Right lobe of liver (tissue), 6 donors: ENCODE data around the gene WDR90. TPM values are rescaled to one million over a fixed set of nuclear protein-coding genes. Genes with fewer than 3 reads are reported as not detected.

ENCODE experiments used
- ATAC-seq, 4 donors: fragments of 200-7000 bp; cut with Tn5 transposase; one replicate each; pipeline ENCODE4 v1.9.1; 2020; ENCODE audit warnings: mild to moderate bottlenecking in 4 of 4, moderate library complexity in 4 of 4
- DNase-seq, 3 donors: peaks; one replicate each; pipeline ENCODE4 v3.0.0-alpha.2; 2020
- H3K27ac ChIP-seq, 3 donors: fragments of 200-600 bp; one replicate each; pipeline ENCODE4 v1.8.0; 2022
- H3K27me3 ChIP-seq, 2 donors: fragments of 200-600 bp; one replicate each; pipeline ENCODE4 v1.8.0; 2022
- H3K36me3 ChIP-seq, 4 donors: fragments of 200-600 bp; sonication (generic) in 1 of 4; one replicate each; pipeline versions ENCODE4 v1.5.1 to v1.8.0; 2017 to 2022; ENCODE audit warnings: control low read depth in 1 of 4
- H3K4me1 ChIP-seq, 4 donors: fragments of 200-600 bp; sonication (generic) in 1 of 4; one replicate each; pipeline versions ENCODE4 v1.5.1 to v1.8.0; 2017 to 2022; ENCODE audit warnings: control low read depth in 1 of 4
- H3K4me3 ChIP-seq, 3 donors: fragments of 200-600 bp; one replicate each; pipeline ENCODE4 v1.8.0; 2022
- H3K9me3 ChIP-seq, 4 donors: fragments of 200-600 bp; sonication (generic) in 1 of 4; one replicate each; pipeline versions ENCODE4 v1.5.1 to v1.8.0; 2017 to 2022; ENCODE audit warnings: control low read depth in 1 of 4
- POLR2A ChIP-seq: fragments of 450-650 bp; IDR thresholded peaks from one replicate; pipeline ENCODE4 v1.6.1; 2017; ENCODE audit warnings: antibody characterized with exemption, mild to moderate bottlenecking
- WGBS: methylation state at CpG from one replicate; pipeline ENCODE4 v1.1.6; 2018; ENCODE audit warnings: low coverage, low lambda C conversion rate; ENCODE audit not compliant: insufficient coverage; ENCODE audit errors: missing lambda C conversion rate; 5-methylcytosine and 5-hydroxymethylcytosine counted together
- intact Hi-C, 2 donors: fragments of 100-400 bp; cut with DNase I; formaldehyde crosslinking; loops; one replicate each; pipeline versions ENCODE4 v1.11.2 to v1.14.1; 2022
- total RNA-seq, 6 experiments: library from RNA; depleted of rRNA in 2 of 6; stranded (reverse); fragments of >200 nt in 2 of 6; fragmentation: NEBNext Ultra II Directional in 3 of 6; extraction: Animal tissue kit (Norgen Biotek cat#: 25700) in 3 of 6; gene quantifications; one replicate each; pipeline versions ENCODE4 v1.1.0 to v1.2.4, GENCODE V29; 2016 to 2023
- TF ChIP-seq, protein P1 (sequence below), 4 donors: fragments of 200-600 bp in 3 of 4; fragments of 450-650 bp in 1 of 4; IDR thresholded peaks; one replicate each; pipeline versions ENCODE4 v1.5.1 to v1.8.0; 2016 to 2022; ENCODE audit warnings: antibody characterized with exemption in 4 of 4, mild to moderate bottlenecking in 2 of 4
- donor health status: DM: no; HTN: yes; CAD: no.
- donor health status: DM: no; HTN: no; CAD: no.
- donor health status: DM: no; HTN: no; CAD: no.
- donor health status: DM: no; HTN: yes; CAD: no.
- donor health status: DM: no; HTN: yes; CAD: no.

WDR90 gene
- total RNA-seq, 6 experiments from 2014 or later: 7.2 to 18.1 (median 11.8) TPM

DNA sequence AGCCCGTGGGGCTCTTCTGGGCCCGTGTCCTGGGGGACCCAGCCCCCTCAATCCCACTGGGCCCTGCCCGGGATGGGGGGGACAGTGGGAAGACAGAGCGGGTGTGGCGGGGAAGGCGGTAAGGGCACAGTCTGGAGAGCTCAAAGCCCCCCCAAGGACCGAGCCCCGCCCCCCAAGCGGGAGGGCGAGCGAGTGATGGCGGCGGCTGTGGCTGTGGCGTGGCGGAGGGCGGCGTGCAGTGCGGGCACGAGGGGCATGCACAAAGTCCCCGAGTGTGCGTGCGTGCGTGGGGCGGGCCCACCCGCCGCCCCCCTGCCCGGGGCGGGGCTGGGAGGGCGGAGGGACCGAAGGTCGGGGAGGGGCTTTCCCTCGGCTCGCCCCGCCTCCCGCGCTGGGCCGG is 44.6 kb downstream of the WDR90 start:
- Histone ChIP-seq H3K9me3 (no peaks in the 10 kb centered on the region), H3K36me3 (no peaks in the 10 kb centered on the region), H3K27me3 (peaks cover 0 to 10% of the 10 kb centered on the region in 2 donors), H3K27ac (no peak overlapping the region), H3K4me1 (peaks cover 0 to 15% (median 7%) of the 10 kb centered on the region in 4 donors), H3K4me3 (no peak overlapping the region)
- 20% methylated on average over 2 of the region's 37 CpGs for WGBS
- intact Hi-C loops: no loop called here
- DNase-seq: no peak
- TF ChIP-seq POLR2A: no peak
- TF ChIP-seq, protein P1, sequence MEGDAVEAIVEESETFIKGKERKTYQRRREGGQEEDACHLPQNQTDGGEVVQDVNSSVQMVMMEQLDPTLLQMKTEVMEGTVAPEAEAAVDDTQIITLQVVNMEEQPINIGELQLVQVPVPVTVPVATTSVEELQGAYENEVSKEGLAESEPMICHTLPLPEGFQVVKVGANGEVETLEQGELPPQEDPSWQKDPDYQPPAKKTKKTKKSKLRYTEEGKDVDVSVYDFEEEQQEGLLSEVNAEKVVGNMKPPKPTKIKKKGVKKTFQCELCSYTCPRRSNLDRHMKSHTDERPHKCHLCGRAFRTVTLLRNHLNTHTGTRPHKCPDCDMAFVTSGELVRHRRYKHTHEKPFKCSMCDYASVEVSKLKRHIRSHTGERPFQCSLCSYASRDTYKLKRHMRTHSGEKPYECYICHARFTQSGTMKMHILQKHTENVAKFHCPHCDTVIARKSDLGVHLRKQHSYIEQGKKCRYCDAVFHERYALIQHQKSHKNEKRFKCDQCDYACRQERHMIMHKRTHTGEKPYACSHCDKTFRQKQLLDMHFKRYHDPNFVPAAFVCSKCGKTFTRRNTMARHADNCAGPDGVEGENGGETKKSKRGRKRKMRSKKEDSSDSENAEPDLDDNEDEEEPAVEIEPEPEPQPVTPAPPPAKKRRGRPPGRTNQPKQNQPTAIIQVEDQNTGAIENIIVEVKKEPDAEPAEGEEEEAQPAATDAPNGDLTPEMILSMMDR (IDR thresholded peaks at IDR 0.05): no peak
- ATAC-seq: no peak

DNA sequence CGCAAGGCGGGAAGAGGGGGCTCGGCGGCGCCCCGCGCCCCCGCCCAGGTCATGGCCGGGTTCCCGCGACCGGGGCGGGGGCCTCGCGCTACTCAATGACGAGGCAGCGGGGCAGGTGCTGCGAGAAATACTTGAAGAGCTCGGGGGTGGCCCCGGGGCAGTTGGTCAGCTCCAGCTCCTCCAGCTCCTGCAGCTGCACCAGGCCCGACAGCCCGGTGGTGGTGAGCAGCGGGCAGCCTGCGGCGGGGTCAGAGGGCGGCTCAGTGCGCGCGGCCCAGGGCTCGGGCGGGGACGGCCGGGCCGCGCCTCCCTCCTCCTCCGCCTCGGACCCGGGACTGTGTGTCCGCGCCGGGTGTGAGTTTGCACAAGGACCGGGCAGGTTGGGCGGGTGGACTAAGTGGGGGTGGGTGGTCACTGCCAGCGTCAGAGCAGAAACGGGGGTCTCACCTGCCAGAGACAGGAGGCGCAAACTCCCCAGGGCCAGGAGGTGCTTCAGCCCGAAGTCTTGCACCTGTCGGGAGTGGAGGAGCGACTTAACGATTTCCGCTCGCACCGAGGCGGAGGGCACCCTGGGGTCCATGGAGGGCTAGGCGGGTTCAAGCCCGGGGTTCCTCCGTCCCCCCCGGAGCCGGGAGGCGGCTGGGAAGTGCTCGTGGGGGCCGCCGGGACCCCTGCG is 45.2 kb downstream of the WDR90 start:
- ATAC-seq: no peak
- TF ChIP-seq, protein P1 (IDR thresholded peaks at IDR 0.05): no peak
- TF ChIP-seq POLR2A: no peak
- intact Hi-C loops: no loop called here
- peaks cover 0 to 15% of the 10 kb centered on the region in 2 donors for H3K27me3 ChIP-seq
- no peaks in the 10 kb centered on the region for H3K36me3 ChIP-seq
- DNase-seq: no peak
- peaks cover 0 to 9% (median 5%) of the 10 kb centered on the region in 4 donors for H3K4me1 ChIP-seq
- no peak overlapping the region for H3K4me3 ChIP-seq
- H3K9me3 ChIP-seq: no peaks in the 10 kb centered on the region
- H3K27ac ChIP-seq: no peak overlapping the region
- WGBS: 0% methylated on average over 1 of the region's 64 CpGs

DNA sequence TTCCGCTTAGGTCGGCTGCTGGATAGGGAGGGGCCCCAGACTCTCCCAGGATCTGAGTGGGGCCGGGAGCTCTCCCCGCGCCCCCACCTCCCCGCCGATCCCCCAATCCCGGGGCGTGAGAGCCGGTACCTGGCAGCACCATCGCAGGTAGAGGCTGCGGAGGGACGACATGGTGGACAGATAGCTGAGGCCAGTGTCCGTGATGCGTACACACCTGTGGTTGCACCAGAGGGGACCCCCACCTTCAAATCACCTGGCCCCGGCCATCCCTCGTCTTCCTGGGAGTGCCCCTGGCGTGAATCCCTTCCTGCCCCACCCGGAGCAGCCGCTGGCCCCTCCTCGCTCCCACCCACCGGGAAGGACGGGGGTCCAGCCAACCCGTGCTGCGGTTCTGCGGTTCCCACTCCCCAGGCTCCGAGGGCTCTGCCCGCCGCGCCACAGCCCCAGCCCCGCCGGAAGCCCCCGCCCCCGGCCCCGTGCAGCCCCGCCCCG is 45.7 kb downstream of the WDR90 start:
- Histone ChIP-seq H3K4me3 (no peak overlapping the region), H3K36me3 (no peaks in the 10 kb centered on the region), H3K4me1 (peaks cover 0 to 5% (median 2%) of the 10 kb centered on the region in 4 donors), H3K9me3 (no peaks in the 10 kb centered on the region), H3K27ac (no peak overlapping the region), H3K27me3 (peaks cover 0 to 19% of the 10 kb centered on the region in 2 donors)
- intact Hi-C loops: no loop called here
- TF ChIP-seq, protein P1 (IDR thresholded peaks at IDR 0.05): no peak
- TF ChIP-seq POLR2A: no peak
- 0% methylated on average over 1 of the region's 37 CpGs for WGBS
- DNase-seq: no peak
- no peak for ATAC-seq

DNA sequence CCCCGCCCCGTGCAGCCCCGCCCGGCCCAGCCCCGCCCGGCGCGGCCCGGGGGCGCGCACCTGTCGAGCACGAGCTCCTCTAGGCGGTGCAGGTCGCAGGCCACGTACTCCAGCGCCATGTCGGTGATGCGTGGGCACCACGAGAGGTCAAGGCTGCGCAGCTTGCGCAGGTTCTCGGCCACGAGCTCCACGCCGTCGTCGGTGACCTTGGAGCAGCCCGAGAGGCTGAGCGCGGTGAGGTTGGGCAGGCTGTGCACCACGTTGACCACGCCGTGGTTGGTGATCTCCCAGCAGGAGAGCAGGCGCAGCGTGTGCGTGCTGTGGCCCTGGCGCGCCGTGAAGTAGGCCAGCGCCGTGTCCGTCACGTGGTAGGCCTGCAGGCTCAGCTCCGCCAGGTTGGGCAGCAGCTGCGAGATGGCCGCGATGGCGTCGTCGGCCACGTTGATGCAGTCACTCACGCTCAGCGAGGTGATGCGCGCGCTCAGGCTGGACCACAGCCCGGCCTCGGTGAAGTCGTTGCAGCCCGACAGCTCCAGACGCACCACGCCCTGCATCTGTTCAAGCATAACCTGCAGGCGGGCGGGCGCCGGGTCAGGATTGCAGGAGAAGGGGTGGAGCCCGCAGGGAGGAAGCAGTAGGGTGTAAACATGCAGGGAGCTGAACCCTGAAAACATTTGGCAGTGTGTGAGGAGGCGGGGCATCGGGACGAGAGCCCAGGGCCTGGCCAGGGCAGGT is 46.4 kb downstream of the WDR90 start:
- intact Hi-C loops: no loop called here
- no peaks in the 10 kb centered on the region for H3K36me3 ChIP-seq
- peaks cover 0 to 4% (median 1%) of the 10 kb centered on the region in 4 donors for H3K4me1 ChIP-seq
- no peak overlapping the region for H3K27ac ChIP-seq
- no peaks in the 10 kb centered on the region for H3K9me3 ChIP-seq
- H3K4me3 ChIP-seq: no peak overlapping the region
- DNase-seq: peak in 1 of 3 donors; percentile 33
- ATAC-seq: peak in 3 of 4 donors; percentile 8 to 47 (median 40)
- WGBS: 0% methylated on average over 2 of the region's 71 CpGs
- peaks cover 0 to 25% of the 10 kb centered on the region in 2 donors for H3K27me3 ChIP-seq
- TF ChIP-seq, protein P1 (IDR thresholded peaks at IDR 0.05): no peak
- TF ChIP-seq POLR2A: no peak
